ENCODE data around the gene TMC2. TPM values are rescaled to one million over a fixed set of nuclear protein-coding genes. Genes with fewer than 3 reads are reported as not detected.
"Not testable (repeated sequence)": the region's sequence is repeated elsewhere in the genome, so short reads cannot be mapped to it uniquely, and the experiment has no call there.

TMC2 gene
- total and polyA plus RNA-seq, 3 donors from 2014 or later, result 0.56 to 0.63 (median 0.59) TPM

- Histone ChIP-seq H3K27ac (no peak overlapping the region), H3K4me1 (no peaks in the 10 kb centered on the region), H3K9me3 (no peaks in the 10 kb centered on the region), H3K27me3 (no peaks in the 10 kb centered on the region), H3K4me3 (no peak overlapping the region), H3K36me3 (ENCODE audit: low read depth, missing control alignments) (no peaks in the 10 kb centered on the region)
- no peak for TF ChIP-seq POLR2A (IDR thresholded peaks at IDR 0.05)
- no peak for TF ChIP-seq CTCF (IDR thresholded peaks at IDR 0.05)
- no peak for DNase-seq
- intact Hi-C loops (cut with DNase I; ENCODE audit: low total_unique reads), result no loop called here
- WGBS, 2 donors, result 89 to 97% methylated on average over 3 of the region's 3 CpGs
Measured at GRCh38 chr20:2520617-2521016, 15.8 kb upstream of the TMC2 start.

GRCh38 chr20:2521369-2522305 is 14.7 kb upstream of the TMC2 start:
- 18 to 21% methylated on average over 10 of the region's 10 CpGs for WGBS, 2 donors
- peak; percentile 58 for DNase-seq
- Histone ChIP-seq H3K27me3 (no peaks in the 10 kb centered on the region), H3K4me3 (no peak overlapping the region), H3K4me1 (no peaks in the 10 kb centered on the region), H3K36me3 (ENCODE audit: low read depth, missing control alignments) (no peaks in the 10 kb centered on the region), H3K27ac (no peak overlapping the region), H3K9me3 (no peaks in the 10 kb centered on the region)
- TF ChIP-seq POLR2A (IDR thresholded peaks at IDR 0.05), result no peak
- peak in 2 of 3 experiments; percentile 58 to 83 for TF ChIP-seq CTCF (IDR thresholded peaks at IDR 0.05)
- intact Hi-C loops (cut with DNase I; ENCODE audit: low total_unique reads), result no loop called here

GRCh38 chr20:2522826-2523429 is 13.4 kb upstream of the TMC2 start:
- peak; percentile 12 for DNase-seq
- H3K4me1 ChIP-seq; H3K9me3 ChIP-seq; intact Hi-C loops (cut with DNase I; ENCODE audit: low total_unique reads); H3K27ac ChIP-seq; H3K4me3 ChIP-seq; H3K27me3 ChIP-seq; H3K36me3 ChIP-seq (ENCODE audit: low read depth, missing control alignments): not testable (repeated sequence)
- 87 to 93% methylated on average over 5 of the region's 5 CpGs for WGBS, 2 donors

- H3K4me3 ChIP-seq, result peak overlapping the region; percentile 84 to 90
- no peaks in the 10 kb centered on the region for H3K4me1 ChIP-seq
- TF ChIP-seq CTCF (IDR thresholded peaks at IDR 0.05), result peak; percentile 94 to 99 (median 96)
- no peak for TF ChIP-seq POLR2A (IDR thresholded peaks at IDR 0.05)
- WGBS, 2 donors, result 10 to 18% methylated on average over 13 to 26 of the region's 26 CpGs
- peak overlapping the region; percentile 87 to 94 for H3K27ac ChIP-seq
- H3K36me3 ChIP-seq (ENCODE audit: low read depth, missing control alignments), result no peaks in the 10 kb centered on the region
- H3K9me3 ChIP-seq, result no peaks in the 10 kb centered on the region
- DNase-seq, result peak; percentile 92
- intact Hi-C loops (cut with DNase I; ENCODE audit: low total_unique reads), result no loop called here
- no peaks in the 10 kb centered on the region for H3K27me3 ChIP-seq
Measured at GRCh38 chr20:2523919-2524708, 12.3 kb upstream of the TMC2 start.
